ENCODE results near the gene PSMC2. TPM values are rescaled to one million over a fixed set of nuclear protein-coding genes. Genes with fewer than 3 reads are reported as not detected.
A peak's percentile ranks its signal among the peaks of the same experiment; 100 is the strongest.

Gene PSMC2
- total RNA-seq, 1 experiment from 2014 or later: 171 TPM

DNA sequence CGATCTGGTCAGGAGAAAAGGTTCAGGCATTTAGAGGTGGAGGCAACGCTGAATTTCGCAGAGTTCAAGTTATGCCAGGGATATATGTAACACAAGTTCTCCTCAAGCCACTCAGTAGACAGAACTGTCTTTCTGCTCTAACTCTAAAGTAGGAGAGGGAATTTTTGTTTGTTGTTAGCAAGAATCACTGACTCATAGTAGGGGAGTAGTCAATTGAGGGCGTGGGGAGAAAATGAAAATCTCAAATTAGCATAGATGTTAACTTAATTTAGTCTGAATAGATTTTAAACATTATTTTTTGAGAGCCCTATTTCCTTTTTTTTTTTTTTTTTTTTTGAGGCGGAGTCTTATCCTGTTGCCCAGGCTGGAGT is 34.6 kb downstream of the PSMC2 start:
- POLR2A ChIA-PET: no interaction called here
- in situ Hi-C loops (cut with HindIII; ENCODE audit: low pct_unique_long_range_greater_than_20kb, low sequenced_read_pairs): no loop called here

GRCh38 chr7:103387242-103387641 is 39.8 kb downstream of the PSMC2 start:
- peaks cover 4% of the 10 kb centered on the region; the same call in 1 of the 2 replicates for H3K27me3 ChIP-seq (ENCODE audit: control insufficient read depth, insufficient read depth, low read length)
- no peak overlapping the region for H3K4me3 ChIP-seq (ENCODE audit: low read depth in 2 of 2, low read length in 2 of 2)
- 0 out of 2 replicates have a peak, but pooled peaks have one; percentile 44 for ATAC-seq
- no peak for DNase-seq (ENCODE audit: low read depth, low spot score)
- CTCF ChIA-PET: no interaction called here
- TF ChIP-seq SIN3A (IDR thresholded peaks at IDR 0.05; ENCODE audit: borderline replicate concordance, insufficient read depth, low read depth, low read length): no peak
- TF ChIP-seq CTCF (IDR thresholded peaks at IDR 0.05): no peak
- TF ChIP-seq, protein P1, sequence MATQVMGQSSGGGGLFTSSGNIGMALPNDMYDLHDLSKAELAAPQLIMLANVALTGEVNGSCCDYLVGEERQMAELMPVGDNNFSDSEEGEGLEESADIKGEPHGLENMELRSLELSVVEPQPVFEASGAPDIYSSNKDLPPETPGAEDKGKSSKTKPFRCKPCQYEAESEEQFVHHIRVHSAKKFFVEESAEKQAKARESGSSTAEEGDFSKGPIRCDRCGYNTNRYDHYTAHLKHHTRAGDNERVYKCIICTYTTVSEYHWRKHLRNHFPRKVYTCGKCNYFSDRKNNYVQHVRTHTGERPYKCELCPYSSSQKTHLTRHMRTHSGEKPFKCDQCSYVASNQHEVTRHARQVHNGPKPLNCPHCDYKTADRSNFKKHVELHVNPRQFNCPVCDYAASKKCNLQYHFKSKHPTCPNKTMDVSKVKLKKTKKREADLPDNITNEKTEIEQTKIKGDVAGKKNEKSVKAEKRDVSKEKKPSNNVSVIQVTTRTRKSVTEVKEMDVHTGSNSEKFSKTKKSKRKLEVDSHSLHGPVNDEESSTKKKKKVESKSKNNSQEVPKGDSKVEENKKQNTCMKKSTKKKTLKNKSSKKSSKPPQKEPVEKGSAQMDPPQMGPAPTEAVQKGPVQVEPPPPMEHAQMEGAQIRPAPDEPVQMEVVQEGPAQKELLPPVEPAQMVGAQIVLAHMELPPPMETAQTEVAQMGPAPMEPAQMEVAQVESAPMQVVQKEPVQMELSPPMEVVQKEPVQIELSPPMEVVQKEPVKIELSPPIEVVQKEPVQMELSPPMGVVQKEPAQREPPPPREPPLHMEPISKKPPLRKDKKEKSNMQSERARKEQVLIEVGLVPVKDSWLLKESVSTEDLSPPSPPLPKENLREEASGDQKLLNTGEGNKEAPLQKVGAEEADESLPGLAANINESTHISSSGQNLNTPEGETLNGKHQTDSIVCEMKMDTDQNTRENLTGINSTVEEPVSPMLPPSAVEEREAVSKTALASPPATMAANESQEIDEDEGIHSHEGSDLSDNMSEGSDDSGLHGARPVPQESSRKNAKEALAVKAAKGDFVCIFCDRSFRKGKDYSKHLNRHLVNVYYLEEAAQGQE (IDR thresholded peaks at IDR 0.05; ENCODE audit: insufficient read depth in 1 of 2, low read depth in 2 of 2, low read length in 1 of 2): no peak
- TF ChIP-seq POLR2AphosphoS5 (IDR thresholded peaks at IDR 0.05; ENCODE audit: low read depth, low read length): no peak
- TF ChIP-seq TCF7L2 (IDR thresholded peaks at IDR 0.05; ENCODE audit: low read depth, low read length): no peak
- no peak overlapping the region for H3K27ac ChIP-seq (ENCODE audit: low read length)
- POLR2A ChIA-PET: no interaction called here
- no peaks in the 10 kb centered on the region for H3K4me1 ChIP-seq (ENCODE audit: control insufficient read depth, insufficient read depth, low read length)
- intact Hi-C loops (cut with micrococcal nuclease; ENCODE audit: unreplicated experiment) (no loop called here), in situ Hi-C loops (cut with HindIII; ENCODE audit: low pct_unique_long_range_greater_than_20kb, low sequenced_read_pairs) (no loop called here)
- no peaks in the 10 kb centered on the region for H3K36me3 ChIP-seq (ENCODE audit: control insufficient read depth, insufficient read depth, low read length)
- no TSS peak for BruUV-seq (replicated peaks)
- no peaks in the 10 kb centered on the region for H3K9me3 ChIP-seq (ENCODE audit: control insufficient read depth, insufficient read depth, low read depth, low read length)

More for the DNA sequence above, 34.6 kb downstream of the PSMC2 start:
- no peak for DNase-seq (ENCODE audit: low read depth, low spot score)
- CTCF ChIA-PET: no interaction called here
- intact Hi-C loops (cut with micrococcal nuclease; ENCODE audit: unreplicated experiment): no loop called here
- Histone ChIP-seq H3K4me1 (ENCODE audit: control insufficient read depth, insufficient read depth, low read length) (no peaks in the 10 kb centered on the region), H3K4me3 (ENCODE audit: low read depth in 2 of 2, low read length in 2 of 2) (no peak overlapping the region), H3K36me3 (ENCODE audit: control insufficient read depth, insufficient read depth, low read length) (no peaks in the 10 kb centered on the region), H3K27me3 (ENCODE audit: control insufficient read depth, insufficient read depth, low read length) (no peaks in the 10 kb centered on the region), H3K27ac (ENCODE audit: low read length) (no peak overlapping the region), H3K9me3 (ENCODE audit: control insufficient read depth, insufficient read depth, low read depth, low read length) (no peaks in the 10 kb centered on the region)
- ATAC-seq: no peak
- TF ChIP-seq POLR2AphosphoS5 (IDR thresholded peaks at IDR 0.05; ENCODE audit: low read depth, low read length) (no peak), SIN3A (IDR thresholded peaks at IDR 0.05; ENCODE audit: borderline replicate concordance, insufficient read depth, low read depth, low read length) (no peak), CTCF (IDR thresholded peaks at IDR 0.05) (no peak), TCF7L2 (IDR thresholded peaks at IDR 0.05; ENCODE audit: low read depth, low read length) (no peak)
- TF ChIP-seq, protein P1 (IDR thresholded peaks at IDR 0.05; ENCODE audit: insufficient read depth in 1 of 2, low read depth in 2 of 2, low read length in 1 of 2): no peak
- BruUV-seq (replicated peaks): no TSS peak
